ENCODE measurements around the gene SNTA1.

GRCh38 chr20:33407251-33407650, 36.3 kb downstream of the SNTA1 start:
- TF ChIP-seq CTCF (IDR thresholded peaks at IDR 0.05) (no peak), POLR2A (IDR thresholded peaks at IDR 0.05) (no peak)
